Measurements from ENCODE around the gene ZGLP1.

ZGLP1 gene

DNA sequence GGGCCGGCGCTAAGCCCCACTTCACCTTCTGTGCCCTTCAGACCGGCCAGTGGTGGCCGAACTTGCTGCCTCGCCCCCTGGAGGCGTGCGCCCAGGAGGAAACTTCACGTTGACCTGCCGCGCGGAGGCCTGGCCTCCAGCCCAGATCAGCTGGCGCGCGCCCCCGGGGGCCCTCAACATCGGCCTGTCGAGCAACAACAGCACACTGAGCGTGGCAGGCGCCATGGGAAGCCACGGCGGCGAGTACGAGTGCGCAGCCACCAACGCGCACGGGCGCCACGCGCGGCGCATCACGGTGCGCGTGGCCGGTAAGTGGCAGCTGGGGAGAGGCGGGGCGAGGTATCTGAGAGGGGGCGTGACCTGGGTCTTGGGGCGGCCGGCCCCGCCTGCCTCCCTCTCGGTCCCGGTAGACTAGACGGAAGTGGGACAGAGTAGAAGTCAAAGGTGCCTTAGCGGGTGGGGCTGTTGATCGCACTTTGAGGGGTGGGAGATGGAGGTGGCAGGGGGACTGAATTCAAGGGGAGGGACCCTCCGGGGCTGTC lies 14.2 kb downstream of the ZGLP1 start:
- H3K27ac ChIP-seq, result no peak overlapping the region
- TF ChIP-seq, protein P1, sequence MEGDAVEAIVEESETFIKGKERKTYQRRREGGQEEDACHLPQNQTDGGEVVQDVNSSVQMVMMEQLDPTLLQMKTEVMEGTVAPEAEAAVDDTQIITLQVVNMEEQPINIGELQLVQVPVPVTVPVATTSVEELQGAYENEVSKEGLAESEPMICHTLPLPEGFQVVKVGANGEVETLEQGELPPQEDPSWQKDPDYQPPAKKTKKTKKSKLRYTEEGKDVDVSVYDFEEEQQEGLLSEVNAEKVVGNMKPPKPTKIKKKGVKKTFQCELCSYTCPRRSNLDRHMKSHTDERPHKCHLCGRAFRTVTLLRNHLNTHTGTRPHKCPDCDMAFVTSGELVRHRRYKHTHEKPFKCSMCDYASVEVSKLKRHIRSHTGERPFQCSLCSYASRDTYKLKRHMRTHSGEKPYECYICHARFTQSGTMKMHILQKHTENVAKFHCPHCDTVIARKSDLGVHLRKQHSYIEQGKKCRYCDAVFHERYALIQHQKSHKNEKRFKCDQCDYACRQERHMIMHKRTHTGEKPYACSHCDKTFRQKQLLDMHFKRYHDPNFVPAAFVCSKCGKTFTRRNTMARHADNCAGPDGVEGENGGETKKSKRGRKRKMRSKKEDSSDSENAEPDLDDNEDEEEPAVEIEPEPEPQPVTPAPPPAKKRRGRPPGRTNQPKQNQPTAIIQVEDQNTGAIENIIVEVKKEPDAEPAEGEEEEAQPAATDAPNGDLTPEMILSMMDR (conservative IDR thresholded peaks at IDR 0.05), result peak; percentile 11

DNA sequence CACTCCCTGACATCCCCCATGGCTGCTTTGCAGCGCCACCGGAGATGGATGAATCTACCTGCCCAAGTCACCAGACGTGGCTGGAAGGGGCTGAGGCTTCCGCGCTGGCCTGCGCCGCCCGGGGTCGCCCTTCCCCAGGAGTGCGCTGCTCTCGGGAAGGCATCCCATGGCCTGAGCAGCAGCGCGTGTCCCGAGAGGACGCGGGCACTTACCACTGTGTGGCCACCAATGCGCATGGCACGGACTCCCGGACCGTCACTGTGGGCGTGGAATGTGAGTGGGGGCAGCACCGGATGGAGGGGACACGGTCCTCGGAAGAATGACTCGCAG lies 15.3 kb downstream of the ZGLP1 start:
- TF ChIP-seq, protein P1 (conservative IDR thresholded peaks at IDR 0.05), result no peak
- no peak overlapping the region for H3K27ac ChIP-seq

DNA sequence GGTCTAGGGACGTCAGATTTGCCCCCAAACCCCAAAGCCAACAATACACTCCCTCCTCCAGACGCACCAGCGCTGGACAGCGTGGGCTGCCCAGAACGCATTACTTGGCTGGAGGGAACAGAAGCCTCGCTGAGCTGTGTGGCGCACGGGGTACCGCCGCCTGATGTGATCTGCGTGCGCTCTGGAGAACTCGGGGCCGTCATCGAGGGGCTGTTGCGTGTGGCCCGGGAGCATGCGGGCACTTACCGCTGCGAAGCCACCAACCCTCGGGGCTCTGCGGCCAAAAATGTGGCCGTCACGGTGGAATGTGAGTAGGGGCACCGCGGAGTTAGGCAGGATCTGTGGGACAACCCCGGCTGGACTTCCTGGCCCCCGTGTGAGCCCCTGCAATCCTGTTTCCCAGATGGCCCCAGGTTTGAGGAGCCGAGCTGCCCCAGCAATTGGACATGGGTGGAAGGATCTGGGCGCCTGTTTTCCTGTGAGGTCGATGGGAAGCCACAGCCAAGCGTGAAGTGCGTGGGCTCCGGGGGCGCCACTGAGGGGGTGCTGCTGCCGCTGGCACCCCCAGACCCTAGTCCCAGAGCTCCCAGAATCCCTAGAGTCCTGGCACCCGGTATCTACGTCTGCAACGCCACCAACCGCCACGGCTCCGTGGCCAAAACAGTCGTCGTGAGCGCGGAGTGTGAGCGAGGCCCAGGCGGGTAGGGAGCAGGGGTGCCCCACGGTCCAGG lies 15.8 kb downstream of the ZGLP1 start:
- no peak overlapping the region for H3K27ac ChIP-seq
- TF ChIP-seq, protein P1 (conservative IDR thresholded peaks at IDR 0.05), result no peak

DNA sequence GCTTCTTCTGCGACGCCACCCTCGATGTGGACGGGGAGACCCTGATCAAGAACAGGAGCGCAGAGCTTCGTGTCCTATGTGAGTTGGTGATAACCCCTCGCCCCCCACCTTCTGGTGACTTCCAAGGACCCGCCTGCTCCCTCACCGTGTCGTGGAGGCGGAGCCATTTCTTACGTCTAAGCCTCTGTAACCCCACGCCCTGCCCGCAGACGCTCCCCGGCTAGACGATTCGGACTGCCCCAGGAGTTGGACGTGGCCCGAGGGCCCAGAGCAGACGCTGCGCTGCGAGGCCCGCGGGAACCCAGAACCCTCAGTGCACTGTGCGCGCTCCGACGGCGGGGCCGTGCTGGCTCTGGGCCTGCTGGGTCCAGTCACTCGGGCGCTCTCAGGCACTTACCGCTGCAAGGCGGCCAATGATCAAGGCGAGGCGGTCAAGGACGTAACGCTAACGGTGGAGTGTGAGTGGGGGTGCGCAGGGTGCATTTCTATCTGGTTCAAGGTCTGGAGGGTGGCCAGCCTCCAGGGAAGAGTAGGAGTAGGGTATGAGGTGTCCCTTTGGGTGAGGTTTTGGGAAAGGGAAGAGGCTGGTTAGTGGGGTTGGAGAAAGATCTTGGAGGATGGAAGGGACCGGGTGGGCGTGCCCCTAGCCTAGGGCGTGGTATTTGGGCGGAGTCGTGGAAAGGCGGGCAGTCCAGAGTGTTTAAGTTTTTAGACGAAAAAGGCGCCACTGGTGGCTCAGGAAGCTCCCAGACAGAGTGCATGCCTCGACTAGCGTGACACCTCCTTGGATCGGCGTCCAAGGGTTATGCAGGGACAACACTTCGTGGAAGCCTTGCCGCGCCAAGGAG lies 16.6 kb downstream of the ZGLP1 start:
- H3K27ac ChIP-seq, result no peak overlapping the region
- TF ChIP-seq, protein P1 (conservative IDR thresholded peaks at IDR 0.05), result no peak

DNA sequence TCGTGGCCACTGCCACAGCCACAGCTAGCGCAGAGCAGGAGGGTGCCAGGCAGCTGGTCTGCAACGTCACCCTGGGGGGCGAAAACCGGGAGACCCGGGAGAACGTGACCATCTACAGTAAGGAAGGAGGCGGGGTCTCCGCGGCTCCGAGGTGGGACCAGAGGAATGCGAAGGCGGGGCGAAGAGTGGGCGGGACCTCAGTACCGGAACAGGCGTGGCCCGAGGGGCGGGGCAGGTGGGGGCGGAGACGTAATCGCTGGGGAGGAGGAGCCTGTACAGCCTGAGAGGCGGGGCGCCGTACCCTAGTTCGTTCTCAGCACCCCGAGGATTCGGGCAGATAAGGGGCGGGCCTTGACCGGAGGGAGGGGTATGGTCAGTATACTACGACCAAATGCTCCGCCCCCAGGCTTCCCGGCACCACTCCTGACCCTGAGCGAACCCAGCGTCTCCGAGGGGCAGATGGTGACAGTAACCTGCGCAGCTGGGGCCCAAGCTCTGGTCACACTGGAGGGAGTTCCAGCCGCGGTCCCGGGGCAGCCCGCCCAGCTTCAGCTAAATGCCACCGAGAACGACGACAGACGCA lies 17.3 kb downstream of the ZGLP1 start:
- TF ChIP-seq, protein P1 (conservative IDR thresholded peaks at IDR 0.05), result no peak
- H3K27ac ChIP-seq, result no peak overlapping the region

DNA sequence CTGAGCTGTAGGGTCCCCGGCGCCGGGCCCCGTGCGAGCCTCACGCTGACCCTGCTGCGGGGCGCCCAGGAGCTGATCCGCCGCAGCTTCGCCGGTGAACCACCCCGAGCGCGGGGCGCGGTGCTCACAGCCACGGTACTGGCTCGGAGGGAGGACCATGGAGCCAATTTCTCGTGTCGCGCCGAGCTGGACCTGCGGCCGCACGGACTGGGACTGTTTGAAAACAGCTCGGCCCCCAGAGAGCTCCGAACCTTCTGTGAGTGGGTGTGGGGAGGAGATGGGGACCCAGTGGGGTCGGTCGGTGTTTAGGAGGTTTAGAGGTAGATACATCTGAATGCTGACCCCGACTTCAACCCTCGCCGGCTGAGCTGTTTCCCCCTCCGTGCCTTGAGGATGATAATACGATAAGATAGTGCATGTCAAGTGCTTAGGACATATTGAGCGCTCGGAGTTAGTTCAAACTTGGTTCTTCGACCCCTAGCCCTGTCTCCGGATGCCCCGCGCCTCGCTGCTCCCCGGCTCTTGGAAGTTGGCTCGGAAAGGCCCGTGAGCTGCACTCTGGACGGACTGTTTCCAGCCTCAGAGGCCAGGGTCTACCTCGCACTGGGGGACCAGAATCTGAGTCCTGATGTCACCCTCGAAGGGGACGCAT lies 17.9 kb downstream of the ZGLP1 start:
- H3K27ac ChIP-seq, result no peak overlapping the region
- TF ChIP-seq, protein P1 (conservative IDR thresholded peaks at IDR 0.05), result no peak

Data from VCaP (cell line).